ENCODE data around the gene BTBD10. TPM values are rescaled to one million over a fixed set of nuclear protein-coding genes. Genes with fewer than 3 reads are reported as not detected.

Gene BTBD10
- total RNA-seq (2021) (18.0 and 18.4 TPM in 2 replicates), Bru-seq, nascent RNA (percentile 72 among the genes with signal in this experiment), BruChase-seq, experiment 1, labeled RNA remaining after a 2-hour chase (percentile 67 among the genes with signal in this experiment), BruChase-seq, experiment 2, labeled RNA remaining after a 6-hour chase (percentile 57 among the genes with signal in this experiment)
- long read RNA-seq, transcript BTBD10-201 (9 exons, 2,504 nt), result minor isoform, 14 of 38 reads
- long read RNA-seq, transcript BTBD10-208 (8 exons, 1,662 nt), result major isoform, 17 of 38 reads
- long read RNA-seq, partial matches to known transcripts, result 0 of 38 reads
- long read RNA-seq, other reads (novel, unspliced or antisense), result 7 of 38 reads

GRCh38 chr11:13462901-13463778 lies at the start of gene BTBD10:
TSS of gene BTBD10 (minus strand) at chr11:13463222. CDS start at chr11:13445124, 18,098 bp downstream.
- peak within 1 kb of the TSS; percentile 97 for H3K4me3 ChIP-seq (ENCODE audit: low read depth, low read length, poor library complexity, severe bottlenecking)
- ChIA-PET POLR2A (ENCODE audit: low non-redundant PET) (interaction anchor here (0.5 kb wide), 1 partner anchor 19 kb away, joined by 3 read pairs; no protein-coding TSS in a partner anchor), CTCF (no interaction called here)
- H3K9me3 ChIP-seq (ENCODE audit: low read depth, low read length, poor library complexity, severe bottlenecking), result no peaks in the 10 kb centered on the region
- intact Hi-C loops (cut with micrococcal nuclease; ENCODE audit: unreplicated experiment), result loop anchor here (10.0 kb wide), 1 partner anchor 188 kb away; the partner anchor contains the start of gene BMAL1
- BruUV-seq (replicated peaks), result TSS peak; percentile 95
- H3K27ac ChIP-seq (ENCODE audit: low read depth, low read length, poor library complexity, severe bottlenecking), result peak within 1 kb of the TSS; percentile 80
- peaks cover 14% of the 10 kb centered on the region for H3K4me1 ChIP-seq (ENCODE audit: insufficient read depth, low read length, poor library complexity, severe bottlenecking)
- no peaks in the 10 kb centered on the region for H3K27me3 ChIP-seq (replicated peaks; ENCODE audit: insufficient read depth, low read depth, low read length, poor library complexity)
- peak; percentile 96 for DNase-seq (ENCODE audit: low spot score)
- no peaks in the 10 kb centered on the region for H3K36me3 ChIP-seq (ENCODE audit: insufficient read depth, low read length, poor library complexity, severe bottlenecking)
- no peak for TF ChIP-seq EZH2 (IDR thresholded peaks at IDR 0.05; ENCODE audit: borderline replicate concordance, low read depth, low read length, poor library complexity, severe bottlenecking)
- no peak for TF ChIP-seq CTCF (conservative IDR thresholded peaks at IDR 0.05; ENCODE audit: low read depth, low read length)

GRCh38 chr11:13503393-13503792 lies 40.4 kb upstream of the BTBD10 start:
- no peak overlapping the region for H3K4me3 ChIP-seq (ENCODE audit: low read depth, low read length, poor library complexity, severe bottlenecking)
- CTCF ChIA-PET, result no interaction called here
- BruUV-seq (replicated peaks), result no TSS peak

More at GRCh38 chr11:13503393-13503792, 40.4 kb upstream of the BTBD10 start:
- DNase-seq (ENCODE audit: low spot score), result no peak
- POLR2A ChIA-PET (ENCODE audit: low non-redundant PET), result no interaction called here
- no peaks in the 10 kb centered on the region for H3K9me3 ChIP-seq (ENCODE audit: low read depth, low read length, poor library complexity, severe bottlenecking)
- H3K36me3 ChIP-seq (ENCODE audit: insufficient read depth, low read length, poor library complexity, severe bottlenecking), result no peaks in the 10 kb centered on the region
- H3K4me1 ChIP-seq (ENCODE audit: insufficient read depth, low read length, poor library complexity, severe bottlenecking), result no peaks in the 10 kb centered on the region
- no peak overlapping the region for H3K27ac ChIP-seq (ENCODE audit: low read depth, low read length, poor library complexity, severe bottlenecking)
- TF ChIP-seq EZH2 (IDR thresholded peaks at IDR 0.05; ENCODE audit: borderline replicate concordance, low read depth, low read length, poor library complexity, severe bottlenecking) (no peak), CTCF (conservative IDR thresholded peaks at IDR 0.05; ENCODE audit: low read depth, low read length) (no peak)
- intact Hi-C loops (cut with micrococcal nuclease; ENCODE audit: unreplicated experiment), result no loop called here
- H3K27me3 ChIP-seq (replicated peaks; ENCODE audit: insufficient read depth, low read depth, low read length, poor library complexity), result no peaks in the 10 kb centered on the region

Measured in A673 (cell line).